NCI-H1092 treated with DMSO at 0.1 percent for 48 hours (cell line): ENCODE results near the gene ACP6.
A peak's percentile ranks its signal among the peaks of the same experiment; 100 is the strongest.
"Not testable (repeated sequence)": the region's sequence is repeated elsewhere in the genome, so short reads cannot be mapped to it uniquely, and the experiment has no call there.

Experiments
- DNase-seq: peaks from one replicate; lab custom pipeline; 2025; lab: John Stamatoyannopoulos, UW

ACP6 gene

DNA sequence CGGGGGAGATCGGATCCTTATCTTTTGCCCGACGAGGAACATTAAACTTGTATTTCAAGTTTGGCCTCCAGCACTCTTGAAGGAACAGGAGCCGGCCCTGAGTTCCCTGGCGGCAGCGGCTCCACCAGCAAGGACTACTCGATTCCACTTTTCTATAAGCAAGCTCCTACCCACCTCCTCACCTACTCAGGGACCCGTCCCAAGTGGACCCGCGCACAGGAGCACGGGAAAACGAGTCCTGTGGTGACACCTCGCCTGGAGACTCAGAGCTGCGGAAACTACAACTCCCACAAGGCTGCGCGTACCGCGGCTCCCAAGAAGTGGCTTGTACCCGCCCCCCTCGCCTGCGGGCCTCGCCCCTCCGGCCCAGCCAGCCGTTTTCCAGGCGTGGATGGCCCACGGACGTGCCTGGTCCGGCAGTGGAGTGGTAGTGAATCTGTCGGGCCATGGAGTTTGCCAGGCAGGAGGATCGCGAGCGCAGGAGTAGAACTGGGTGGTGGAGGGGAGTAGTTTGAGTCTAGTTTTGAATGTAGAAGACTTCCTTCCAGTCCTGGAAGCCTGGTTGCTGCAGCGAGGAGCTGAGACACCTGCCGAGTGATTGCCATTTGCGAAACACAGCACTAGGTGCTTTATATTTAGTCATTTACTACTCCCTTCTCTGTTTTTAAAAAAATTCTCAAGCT is at the start of gene ACP6:
ACP6 (minus strand) TSS at position 206 of the 683 bp plus-strand sequence. CDS start 476 bp downstream, outside the sequence.
- DNase-seq = peak; percentile 81

DNA sequence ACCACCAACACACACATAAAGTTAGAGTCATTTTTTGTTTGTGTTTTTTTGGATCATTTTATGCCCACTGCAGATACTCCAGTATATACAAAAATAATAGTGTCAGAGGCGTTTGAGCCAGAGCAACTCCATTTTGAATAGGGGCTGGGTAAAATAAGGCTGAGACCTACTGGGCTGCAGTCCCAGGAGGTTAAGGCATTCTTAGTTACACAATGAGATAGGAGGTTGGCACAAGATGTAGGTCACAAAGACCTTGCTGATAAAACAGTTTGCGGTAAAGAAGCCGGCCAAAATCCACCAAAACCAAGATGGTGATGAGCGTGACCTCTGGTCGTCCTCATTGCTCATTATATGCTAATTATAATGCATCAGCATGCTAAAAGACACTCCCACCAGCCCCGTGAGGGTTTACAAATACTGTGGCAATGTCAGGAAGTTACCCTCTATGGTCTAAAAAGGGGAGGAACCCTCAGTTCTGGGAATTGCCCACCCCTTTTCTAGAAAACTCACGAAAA is 49.4 kb upstream of the ACP6 start:
- DNase-seq = no peak

DNA sequence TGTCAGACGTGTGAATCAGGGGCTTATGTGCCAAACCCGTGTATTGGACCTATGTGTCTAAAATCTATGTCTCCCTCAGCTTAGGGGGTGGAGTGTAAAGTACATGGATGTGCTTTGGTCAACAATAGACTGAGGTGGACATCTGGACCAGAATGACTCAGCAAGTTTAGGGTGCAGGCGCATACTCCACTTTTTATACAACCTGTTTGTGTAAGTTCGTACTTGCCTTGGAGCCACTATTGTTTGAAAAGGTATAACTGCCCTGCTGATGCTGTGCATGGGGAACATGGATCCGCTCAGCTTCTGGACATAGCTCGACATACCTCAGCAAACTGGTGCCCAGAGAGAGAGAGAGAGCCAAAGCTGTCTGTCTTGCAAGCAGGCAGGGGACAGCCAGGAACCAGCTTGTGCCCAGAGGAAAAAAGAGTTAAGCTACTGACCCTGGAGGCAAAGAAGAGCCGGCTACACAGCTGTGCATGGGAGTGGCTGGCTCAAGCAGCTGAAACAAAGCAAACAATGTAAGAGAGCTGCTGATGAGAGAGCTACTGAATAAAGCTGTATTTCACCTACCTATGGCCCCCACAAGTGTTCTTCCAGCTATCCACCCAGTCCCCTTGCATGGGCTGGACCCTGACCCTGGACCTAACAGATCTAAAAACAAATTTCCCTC is 48.8 kb upstream of the ACP6 start:
- no peak for DNase-seq

DNA sequence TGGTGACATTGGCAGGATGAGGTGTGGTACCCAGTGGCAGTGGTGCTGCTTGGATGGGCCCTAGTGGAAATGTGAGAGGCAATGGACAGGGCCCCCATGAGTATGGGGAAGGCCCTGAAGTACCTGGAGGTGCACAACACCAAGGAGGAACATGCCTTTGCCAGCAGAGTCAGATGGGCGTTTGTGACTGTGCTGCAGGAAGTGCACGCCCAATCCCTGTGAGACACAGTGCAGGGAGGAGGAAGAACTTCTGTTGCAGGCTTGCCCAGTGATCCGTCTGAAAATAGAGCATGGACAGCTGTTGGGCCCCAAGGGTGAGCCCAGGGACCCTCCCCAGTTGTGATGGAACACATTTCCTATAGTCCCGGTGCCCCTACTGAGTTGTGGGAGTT is 47.4 kb upstream of the ACP6 start:
- DNase-seq = no peak

DNA sequence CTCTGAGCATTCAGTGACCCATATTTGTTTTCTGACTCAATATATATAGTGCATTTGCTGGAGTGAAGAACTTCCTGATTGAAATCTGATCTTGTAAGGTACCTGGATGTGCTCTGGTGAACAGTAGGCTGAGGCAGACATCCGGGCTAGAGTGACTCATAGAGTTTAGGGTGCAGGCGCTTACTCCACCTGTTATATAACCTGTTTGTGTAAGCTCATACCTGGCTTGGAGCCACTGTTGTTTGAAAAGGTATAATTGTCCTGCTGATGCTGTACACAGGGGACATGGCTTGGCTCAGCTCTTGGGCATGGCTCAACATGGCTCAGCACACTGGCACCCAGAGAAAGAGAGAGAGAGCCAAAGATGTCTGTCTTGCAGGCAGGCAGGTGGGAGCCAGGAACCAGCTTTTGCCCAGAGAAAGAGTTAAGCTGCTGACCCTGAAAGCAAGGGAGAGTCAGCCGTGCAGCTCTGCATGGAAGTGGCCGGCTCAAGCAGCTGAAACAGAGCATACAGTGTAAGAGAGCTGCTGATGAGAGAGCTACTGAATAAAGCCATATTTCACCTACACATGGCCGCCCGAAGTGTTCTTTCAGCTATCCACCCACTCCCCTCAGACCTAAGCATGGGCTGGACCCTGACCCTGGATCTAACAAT is 46.9 kb upstream of the ACP6 start:
- DNase-seq = no peak

DNA sequence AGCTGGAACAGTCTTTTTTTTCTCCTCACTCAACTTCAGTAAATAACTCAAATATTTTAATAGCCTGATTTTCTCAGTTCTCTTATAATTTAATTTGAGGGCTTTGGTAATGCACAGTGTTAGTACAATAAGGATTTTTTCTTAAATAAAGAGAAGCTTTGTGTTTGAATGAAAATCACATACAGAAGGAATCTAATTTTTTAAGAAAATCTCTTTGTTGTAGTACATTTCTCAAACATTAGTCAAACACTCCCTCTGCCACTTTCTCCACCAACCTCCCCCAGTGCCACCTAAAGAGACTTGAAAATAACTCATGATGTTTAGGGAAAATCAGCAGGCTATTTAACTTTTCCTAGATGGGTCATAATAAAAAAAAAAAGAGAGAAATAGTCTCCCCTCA is 42.3 kb upstream of the ACP6 start:
- no peak for DNase-seq

DNA sequence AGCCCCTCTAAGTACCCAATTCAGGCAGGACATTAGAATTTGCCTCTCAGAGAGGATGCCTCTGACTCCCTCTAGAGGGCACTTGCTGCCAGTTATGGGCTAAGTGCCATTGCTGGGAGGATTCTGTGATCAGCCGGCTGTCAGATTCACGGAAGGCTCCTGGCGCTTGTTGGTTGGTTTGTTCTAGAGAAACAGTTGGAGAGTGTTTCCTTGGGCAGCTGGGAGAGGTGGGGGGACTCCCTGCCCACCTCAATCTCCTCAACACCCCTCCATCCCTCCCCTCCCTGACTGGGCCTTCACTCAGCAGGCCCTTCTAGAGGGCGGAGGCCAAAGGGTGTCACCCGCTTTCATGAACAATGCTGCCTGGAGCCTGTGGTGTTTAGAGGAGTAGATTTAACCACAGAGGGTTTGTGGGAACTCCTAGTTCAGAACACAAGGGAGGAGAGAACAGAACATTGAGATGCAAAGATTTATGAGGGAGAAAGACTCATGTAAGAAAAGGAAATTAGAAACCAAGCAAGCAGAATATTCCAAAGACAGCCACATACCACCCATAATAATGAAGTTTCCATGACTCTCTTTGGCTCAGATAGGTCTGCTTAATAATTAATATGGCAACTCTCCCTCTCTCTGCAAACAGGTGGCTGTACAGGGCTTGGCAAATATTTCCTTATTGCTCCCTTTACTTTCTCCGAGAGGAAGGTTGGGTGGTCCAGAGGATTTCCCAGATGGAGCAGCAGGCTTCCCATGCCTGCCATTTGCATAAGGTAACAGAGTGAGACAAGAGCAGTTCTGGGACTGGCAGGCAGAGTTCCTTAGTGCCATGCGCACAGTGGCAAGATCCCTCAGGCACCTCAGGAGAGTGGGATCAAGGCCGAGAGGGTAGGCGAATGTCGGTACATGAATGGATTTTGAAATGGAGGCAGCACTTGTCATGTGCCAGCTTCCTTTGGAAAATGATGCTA is 30.0 kb upstream of the ACP6 start:
- peak; percentile 68 for DNase-seq

DNA sequence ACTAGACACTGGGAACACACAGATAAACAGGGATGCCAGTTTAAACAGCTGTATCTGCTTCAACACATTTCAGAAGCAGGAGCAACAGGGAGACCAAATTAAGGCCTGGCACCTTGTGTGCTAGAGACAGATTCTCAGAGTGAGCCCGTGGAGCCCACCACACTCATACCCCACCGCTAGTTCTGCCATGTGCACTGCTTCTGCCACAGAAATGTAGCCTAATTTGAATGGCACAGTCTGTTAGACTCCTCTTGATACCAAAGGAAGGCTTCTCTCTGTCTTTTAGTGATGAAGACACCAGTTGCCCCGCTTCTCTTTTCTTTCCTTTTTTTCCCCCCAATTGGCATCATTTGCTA is 29.3 kb upstream of the ACP6 start:
- DNase-seq = no peak

DNA sequence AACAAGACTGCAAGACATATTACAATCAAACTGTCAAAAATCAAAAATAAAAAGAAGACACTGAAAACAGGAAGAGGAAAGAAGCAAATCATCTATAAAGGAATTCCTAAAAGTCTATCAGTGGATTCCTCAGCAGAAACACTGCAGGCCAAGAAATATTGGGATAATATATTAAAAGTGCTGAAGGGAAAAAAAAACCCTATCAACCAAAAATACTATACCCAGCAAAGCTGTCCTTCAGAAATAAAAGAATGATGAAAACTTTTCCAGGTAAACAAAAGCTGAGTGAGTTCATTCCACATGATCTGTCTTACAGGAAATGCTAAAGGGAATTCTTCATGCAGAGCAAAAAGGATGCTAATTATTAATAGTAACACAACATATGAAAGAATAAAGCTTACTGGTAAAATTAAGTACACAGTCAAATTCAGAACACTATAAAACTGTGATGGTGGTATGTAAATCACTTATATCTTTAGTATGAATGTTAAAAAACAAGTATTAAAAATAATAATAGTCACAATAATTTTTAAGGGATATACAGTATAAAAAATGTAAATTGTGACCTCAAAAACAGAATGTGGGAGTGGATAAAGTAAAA is 12.9 kb upstream of the ACP6 start:
- DNase-seq = no peak

DNA sequence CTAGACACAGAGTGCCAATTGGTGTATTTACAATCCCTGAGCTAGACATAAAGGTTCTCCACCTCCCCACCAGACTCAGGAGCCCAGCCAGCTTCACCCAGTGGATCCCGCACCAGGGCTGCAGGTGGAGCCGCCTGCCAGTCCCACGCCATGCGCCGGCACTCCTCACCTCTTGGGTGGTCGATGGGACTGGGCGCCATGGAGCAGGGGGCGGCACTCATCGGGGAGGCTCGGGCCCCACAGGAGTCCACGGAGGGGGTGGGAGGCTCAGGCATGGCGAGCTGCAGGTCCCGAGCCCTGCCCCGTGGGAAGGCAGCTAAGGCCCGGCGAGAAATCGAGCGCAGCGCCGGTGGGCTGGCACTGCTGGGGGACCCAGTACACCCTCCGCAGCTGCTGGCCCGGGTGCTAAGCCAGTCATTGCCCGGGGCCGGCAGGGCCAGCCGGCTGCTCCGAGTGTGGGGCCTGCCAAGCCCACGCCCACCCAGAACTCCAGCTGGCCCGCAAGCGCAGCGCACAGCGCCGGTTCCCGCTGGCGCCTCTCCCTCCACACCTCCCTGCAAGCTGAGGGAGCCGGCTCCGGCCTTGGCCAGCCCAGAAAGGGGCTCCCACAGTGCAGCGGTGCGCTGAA is 10.4 kb upstream of the ACP6 start:
- not testable (repeated sequence) for DNase-seq

DNA sequence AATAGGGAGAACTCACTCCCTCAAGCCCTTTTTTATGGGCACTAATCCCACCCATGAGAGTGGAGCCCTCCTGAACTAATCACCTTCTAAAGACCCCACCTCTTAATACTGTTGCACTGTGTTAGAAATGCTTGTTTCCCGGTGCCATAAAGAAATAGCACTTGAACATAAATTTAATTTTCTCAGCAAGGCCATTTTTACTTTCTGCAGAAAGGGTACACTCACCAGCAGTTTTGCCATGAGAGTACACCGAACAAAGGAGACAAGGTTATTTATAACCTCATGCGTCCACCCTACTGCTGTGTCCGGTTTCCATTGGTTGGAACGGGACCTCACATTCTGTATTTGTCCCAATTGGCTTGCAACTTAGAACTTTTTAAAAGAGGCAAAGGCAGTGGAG is 7.4 kb upstream of the ACP6 start:
- DNase-seq = not testable (repeated sequence)

DNA sequence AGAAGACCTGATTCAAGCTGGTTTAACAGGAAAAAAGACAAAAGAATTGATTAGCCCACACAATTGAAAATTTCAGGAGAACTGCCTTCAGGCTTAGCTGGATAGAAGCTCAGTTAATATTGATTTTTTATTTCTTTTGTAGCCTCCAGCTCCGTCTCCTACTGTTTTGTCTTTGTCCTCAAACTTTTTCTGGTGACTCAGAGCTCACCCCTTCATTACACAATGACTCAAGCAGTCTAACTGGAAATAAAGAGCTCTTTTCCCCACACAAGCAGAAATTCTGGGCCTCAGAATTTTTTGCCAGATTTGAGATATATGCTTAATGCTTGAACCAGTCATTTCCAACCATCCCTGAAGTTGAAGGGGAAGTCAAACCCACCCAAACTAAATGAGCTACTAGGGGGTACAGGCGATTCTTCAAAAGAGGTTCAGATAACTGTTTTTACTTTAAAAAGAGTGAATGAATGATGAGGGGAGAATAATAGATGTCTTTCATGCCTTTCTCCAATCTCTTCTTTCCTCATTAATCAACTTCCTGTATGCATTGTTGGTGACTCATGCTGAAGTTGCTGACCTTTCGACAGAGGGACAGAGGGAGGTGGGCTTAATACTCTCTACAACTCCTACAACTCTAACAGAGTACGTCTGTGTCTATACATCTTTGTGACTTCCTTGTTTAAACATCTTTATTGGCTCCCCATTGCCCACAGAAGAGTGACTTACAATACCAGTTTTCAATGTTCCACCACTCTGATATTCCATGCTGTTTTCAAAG is 6.2 kb upstream of the ACP6 start:
- DNase-seq = no peak

DNA sequence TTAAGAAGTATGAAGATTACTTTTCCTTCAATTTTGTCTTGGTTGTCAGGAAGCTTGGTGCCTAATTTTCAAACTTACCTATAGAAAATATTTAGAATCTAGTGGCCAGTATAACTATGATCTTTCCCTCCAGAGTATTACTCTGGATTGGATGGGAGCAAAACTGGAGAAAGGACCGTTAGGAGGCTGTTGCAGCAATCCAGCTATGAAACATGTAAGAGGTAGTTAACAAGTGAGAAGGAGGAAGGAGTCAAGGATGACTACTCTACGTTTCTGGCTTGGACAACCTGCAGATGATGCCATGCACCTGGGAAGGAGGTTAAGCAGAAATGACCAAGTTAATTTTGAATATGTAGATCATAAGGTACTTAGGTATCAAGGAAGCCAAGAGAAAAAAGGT is 3.5 kb upstream of the ACP6 start:
- no peak for DNase-seq

DNA sequence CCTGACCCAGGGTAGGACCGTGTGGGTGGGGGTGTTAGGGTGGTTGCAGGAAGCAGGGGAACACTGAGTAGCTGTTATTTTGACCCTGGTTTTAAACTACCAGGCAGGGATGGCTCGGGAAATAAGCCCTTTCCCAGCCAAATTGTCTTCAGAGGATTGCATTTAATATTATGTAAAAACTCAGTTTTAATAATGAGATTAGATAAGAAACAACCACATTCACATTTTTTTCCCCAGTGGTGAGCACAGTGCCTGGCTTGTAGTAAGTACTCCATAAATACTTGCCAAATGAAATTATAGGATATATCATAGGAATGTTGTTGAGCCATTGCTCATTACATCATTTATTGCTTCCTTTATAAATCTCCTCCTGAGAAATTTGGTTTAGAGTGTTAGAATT is 3.1 kb upstream of the ACP6 start:
- DNase-seq = no peak

DNA sequence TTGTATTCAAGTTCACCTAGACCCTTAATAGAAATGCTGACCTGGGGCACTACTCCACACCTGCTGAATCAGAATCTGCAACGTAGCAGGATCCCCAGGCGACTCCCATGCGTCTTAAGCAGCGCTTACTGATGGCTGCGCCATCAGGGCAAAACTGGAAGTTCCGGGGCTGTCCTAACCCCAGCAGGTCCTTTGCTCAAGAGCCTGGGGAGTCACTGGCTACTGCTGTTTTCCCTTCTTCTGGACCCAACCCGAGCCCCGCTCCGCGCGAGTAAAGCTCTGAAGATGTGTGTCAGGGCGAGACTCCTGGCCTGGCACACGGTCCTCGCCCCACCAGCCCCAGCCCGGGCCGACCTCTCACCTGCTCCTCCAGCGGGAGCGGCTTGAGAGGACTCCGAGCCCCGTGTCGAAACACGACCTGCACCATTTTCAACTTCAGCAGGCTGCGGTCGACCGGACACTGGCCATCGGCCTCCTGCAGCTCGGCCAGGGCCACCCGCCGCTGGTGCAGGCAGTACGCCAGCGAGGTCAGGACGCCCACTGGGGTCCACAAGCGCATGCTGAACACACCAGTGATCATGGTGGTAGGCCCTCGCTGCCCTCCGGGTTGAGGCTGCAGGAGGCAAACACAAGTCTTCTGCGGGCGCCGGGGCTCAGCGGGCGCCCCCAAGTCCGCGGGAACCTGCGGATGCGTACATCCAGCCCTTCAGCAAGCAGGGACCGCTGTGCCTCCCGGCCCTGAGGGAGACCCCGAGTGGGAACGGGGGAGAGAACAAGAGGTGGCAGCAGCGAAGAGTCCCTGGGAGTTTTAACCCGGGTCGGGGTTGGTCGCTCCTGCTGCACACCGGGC is 630 bp downstream of the ACP6 start:
- no peak for DNase-seq

DNA sequence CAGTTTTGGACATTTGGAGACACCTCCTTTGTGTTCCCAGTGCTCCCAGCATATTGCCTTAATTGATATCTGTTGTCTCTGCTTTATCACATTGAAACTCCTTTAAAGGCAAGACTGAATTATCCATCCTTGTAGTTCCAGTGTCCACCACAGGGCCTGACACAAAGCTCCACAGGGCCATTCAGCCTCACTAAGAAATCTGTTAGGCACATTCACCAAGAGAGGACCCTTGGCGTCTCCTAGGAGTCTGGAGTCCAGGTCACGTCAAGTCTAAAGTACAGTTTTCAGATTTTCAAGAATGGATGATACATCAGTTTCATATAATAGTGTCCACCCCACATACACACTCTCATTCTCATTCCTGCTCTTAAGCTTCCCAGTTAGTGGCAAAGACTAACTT is 4.8 kb downstream of the ACP6 start:
- DNase-seq = no peak

DNA sequence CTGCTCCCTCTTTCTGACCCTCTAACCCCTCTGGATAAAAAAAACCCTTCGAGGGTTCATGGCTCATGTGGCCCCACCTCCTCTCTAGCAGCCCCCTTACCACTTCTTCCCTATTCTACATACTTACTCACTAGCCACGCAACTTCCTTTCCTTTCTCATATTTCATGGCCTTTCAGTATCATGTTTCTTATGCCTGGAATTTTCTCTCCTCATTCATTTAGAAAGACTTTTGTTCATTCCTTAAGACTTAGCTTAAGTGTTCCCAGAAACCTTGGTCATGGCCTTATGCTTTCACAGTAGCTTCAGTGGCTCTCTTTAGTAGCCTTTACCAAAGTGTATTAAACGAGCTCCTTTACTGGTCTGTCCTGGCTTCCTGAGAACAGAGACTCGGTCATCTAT is 6.1 kb downstream of the ACP6 start:
- DNase-seq = no peak

DNA sequence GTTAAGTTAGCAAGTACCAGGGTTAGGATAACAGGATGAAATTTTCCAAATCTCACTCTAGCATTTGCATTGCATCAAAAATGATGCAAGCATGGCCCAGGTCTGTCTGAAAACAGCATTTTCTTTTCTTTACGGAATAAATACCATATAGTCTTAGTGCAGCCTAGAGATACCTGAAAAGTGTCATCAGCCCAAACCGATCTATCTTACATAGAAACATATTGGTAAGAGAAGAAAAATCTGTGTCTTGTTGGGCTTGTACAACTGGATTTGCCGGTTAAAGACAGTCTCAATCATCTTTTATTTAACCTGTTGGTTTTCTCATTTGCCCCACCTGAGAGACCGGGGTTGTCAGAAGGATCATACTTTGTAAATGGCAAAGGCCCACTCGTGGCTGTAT is 15.8 kb downstream of the ACP6 start:
- DNase-seq = no peak

DNA sequence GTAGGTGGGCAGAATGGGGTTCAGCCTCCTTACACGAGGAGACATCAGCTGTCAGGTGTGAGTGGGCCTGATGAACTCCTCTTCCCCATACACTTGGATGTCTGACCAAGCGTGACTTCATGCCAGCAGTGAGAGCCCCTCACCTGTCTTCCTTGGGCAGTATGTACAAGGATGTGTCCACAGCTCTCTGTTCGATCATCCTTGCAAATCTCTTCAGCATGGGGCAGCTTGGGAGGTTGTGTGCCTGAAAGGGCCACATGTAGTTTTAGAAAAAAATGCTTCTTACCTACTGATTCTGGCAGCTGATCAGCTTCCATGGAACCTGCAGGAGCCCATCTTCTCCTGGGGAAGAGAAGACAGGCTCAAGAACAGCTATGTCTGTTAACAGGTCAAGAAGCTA is 18.0 kb downstream of the ACP6 start:
- DNase-seq = no peak

DNA sequence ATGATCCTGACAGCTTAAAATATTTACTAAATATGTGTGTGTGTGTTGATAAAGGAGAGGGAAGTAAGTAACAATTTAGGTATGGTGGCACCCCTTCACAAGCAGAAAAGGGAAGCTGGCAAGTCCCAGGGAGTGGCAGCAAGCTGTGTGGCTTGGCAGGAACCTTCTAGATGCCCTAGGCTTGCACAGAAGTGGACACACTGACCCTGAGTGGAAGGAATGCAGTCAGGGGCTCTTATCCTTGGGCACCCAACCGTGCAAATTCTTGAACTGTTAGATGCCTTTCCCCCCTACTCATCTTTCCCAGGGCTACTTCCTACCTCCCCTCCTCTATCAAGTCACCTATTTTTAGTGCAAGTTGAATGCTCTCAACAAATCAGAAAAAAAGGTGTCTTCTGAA is 18.9 kb downstream of the ACP6 start:
- no peak for DNase-seq
